Neural crest cell (in vitro differentiated cells): ENCODE results near the gene TTC27. TPM values are rescaled to one million over a fixed set of nuclear protein-coding genes. Genes with fewer than 3 reads are reported as not detected.

Experiments
- DNase-seq: peaks from one replicate; pipeline ENCODE4 v3.0.0; 2021; ENCODE audit warnings: low read depth, mixed read lengths, low spot score
- H3K27ac Mint-ChIP-seq: one replicate; pipeline ENCODE4 v1.8.0; 2021; ENCODE audit warnings: mild to moderate bottlenecking, mixed read lengths; ENCODE audit not compliant: unreplicated experiment
- H3K27me3 Mint-ChIP-seq: 2 replicates; pipeline ENCODE4 v1.8.0; 2021; ENCODE audit warnings: low read depth, mild to moderate bottlenecking, mixed read lengths
- H3K36me3 Mint-ChIP-seq: 2 replicates; pipeline ENCODE4 v1.8.0; 2021; ENCODE audit warnings: low read depth, mild to moderate bottlenecking, mixed read lengths
- H3K4me1 Mint-ChIP-seq: 2 replicates; pipeline ENCODE4 v1.8.0; 2021; ENCODE audit warnings: mixed read lengths
- H3K4me3 Mint-ChIP-seq: one replicate; pipeline ENCODE4 v1.8.0; 2021; ENCODE audit warnings: mild to moderate bottlenecking, mixed read lengths
- H3K9me3 Mint-ChIP-seq: 2 replicates; pipeline ENCODE4 v1.8.0; 2021; ENCODE audit warnings: mixed read lengths
- total RNA-seq: library from RNA; stranded (reverse); gene quantifications from 2 replicates; pipeline ENCODE4 v1.2.1, GENCODE V29; 2021
- TF ChIP-seq, protein P1 (sequence below): fragments of 200-600 bp; sonication (generic); conservative IDR thresholded peaks from 2 replicates; pipeline ENCODE4 v1.5.0; 2021; ENCODE audit warnings: antibody characterized with exemption, mild to moderate bottlenecking

TTC27 gene
- total RNA-seq, 1 donor from 2014 or later: 16.5 TPM

DNA sequence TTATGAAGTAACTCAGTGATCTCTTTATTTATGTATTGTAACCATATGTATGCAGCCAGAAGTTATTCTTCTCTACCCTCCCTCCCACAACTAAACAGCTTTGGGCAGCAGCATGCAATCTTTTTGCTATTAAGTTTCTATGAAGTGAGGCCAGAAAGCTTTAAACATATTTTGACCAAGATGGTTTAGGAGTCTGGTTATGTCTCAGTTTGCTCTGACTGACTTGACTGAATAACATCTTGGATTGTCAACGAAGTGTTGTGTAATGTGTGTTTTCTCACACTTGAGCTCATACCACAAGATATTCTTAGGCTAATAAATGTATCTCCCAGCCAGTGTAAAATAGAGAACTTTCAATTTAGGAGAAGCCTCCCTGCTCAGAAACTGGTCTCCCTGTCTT is 104.3 kb downstream of the TTC27 start:
- no peak overlapping the region for H3K27ac Mint-ChIP-seq
- H3K27me3 Mint-ChIP-seq: no peaks in the 10 kb centered on the region
- H3K36me3 Mint-ChIP-seq: peaks cover 2% of the 10 kb centered on the region
- peaks cover 9% of the 10 kb centered on the region for H3K4me1 Mint-ChIP-seq
- TF ChIP-seq, protein P1, sequence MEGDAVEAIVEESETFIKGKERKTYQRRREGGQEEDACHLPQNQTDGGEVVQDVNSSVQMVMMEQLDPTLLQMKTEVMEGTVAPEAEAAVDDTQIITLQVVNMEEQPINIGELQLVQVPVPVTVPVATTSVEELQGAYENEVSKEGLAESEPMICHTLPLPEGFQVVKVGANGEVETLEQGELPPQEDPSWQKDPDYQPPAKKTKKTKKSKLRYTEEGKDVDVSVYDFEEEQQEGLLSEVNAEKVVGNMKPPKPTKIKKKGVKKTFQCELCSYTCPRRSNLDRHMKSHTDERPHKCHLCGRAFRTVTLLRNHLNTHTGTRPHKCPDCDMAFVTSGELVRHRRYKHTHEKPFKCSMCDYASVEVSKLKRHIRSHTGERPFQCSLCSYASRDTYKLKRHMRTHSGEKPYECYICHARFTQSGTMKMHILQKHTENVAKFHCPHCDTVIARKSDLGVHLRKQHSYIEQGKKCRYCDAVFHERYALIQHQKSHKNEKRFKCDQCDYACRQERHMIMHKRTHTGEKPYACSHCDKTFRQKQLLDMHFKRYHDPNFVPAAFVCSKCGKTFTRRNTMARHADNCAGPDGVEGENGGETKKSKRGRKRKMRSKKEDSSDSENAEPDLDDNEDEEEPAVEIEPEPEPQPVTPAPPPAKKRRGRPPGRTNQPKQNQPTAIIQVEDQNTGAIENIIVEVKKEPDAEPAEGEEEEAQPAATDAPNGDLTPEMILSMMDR: no peak
- H3K4me3 Mint-ChIP-seq: no peak overlapping the region
- H3K9me3 Mint-ChIP-seq: no peaks in the 10 kb centered on the region
- no peak for DNase-seq

DNA sequence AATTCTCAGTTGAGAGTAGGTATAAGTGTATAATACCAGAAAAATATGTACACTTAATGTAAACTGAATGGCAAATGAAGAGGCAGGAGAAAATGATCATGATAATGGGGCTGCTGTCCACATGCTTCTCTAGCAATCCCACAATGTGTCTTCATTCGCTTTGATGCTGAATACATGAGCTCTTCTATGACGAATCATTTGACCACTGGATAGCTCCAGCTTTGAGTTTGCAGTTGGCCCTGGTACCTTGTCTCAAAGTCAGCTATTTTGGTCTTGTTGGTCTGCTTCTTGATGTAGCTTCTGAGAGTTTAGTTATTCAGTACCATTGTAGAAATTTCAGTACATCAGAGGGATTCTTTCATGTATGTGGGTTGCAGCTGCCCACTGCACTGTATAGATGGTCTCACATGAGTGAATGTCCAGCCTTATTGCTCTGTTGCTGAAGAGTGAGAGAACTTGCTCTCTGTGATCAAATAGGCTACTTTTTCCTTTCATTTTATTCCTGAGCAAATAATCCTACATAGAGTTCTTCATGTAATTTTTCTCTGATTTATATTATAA is 105.1 kb downstream of the TTC27 start:
- Mint-ChIP-seq H3K36me3 (peaks cover 2% of the 10 kb centered on the region), H3K27me3 (no peaks in the 10 kb centered on the region), H3K9me3 (no peaks in the 10 kb centered on the region), H3K27ac (no peak overlapping the region), H3K4me1 (peaks cover 9% of the 10 kb centered on the region), H3K4me3 (no peak overlapping the region)
- TF ChIP-seq, protein P1: no peak
- DNase-seq: no peak

DNA sequence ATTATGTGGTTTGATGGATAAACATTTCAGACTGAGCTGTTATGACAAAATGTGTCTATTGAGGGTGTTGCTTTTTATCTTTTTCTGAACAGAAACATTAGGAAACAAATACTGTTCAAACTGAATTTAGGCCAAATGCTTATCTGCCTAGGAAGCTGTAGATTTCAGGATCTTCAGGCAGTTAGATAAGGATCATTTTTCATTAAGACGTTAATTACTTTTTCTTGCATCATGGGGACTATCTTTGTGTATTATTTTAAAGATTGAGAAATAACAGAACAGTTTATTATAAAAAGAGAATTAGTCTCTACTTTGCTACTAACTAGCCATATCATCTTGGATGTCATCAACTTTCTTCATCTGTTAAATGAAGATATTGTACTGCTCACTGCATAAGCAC is 107.5 kb downstream of the TTC27 start:
- Mint-ChIP-seq H3K4me3 (no peak overlapping the region), H3K4me1 (peaks cover 5% of the 10 kb centered on the region), H3K27ac (no peak overlapping the region)

DNA sequence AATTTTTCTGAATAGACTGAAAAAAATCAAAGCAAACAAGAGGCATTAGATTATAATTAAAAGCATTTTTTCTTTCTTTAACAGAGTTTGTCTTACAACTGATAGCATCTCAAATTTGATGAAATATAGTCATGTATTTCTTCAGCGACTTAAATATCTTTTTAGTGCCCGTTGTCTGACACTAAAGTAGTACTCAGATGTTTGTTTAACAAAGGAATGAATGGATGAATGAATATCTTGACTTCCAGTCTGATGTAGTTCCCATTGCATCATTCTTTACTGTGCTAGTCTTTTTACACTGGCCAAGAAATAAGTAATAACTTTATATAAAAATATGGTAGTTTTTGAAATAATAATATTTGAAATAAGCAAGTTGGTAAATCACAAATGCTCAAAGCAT is 111.1 kb downstream of the TTC27 start:
- Mint-ChIP-seq H3K36me3 (no peaks in the 10 kb centered on the region), H3K4me1 (no peaks in the 10 kb centered on the region), H3K4me3 (no peak overlapping the region), H3K27ac (no peak overlapping the region), H3K27me3 (no peaks in the 10 kb centered on the region), H3K9me3 (no peaks in the 10 kb centered on the region)
- no peak for DNase-seq
- TF ChIP-seq, protein P1: no peak

More for the DNA sequence above, 107.5 kb downstream of the TTC27 start:
- Mint-ChIP-seq H3K27me3 (no peaks in the 10 kb centered on the region), H3K36me3 (no peaks in the 10 kb centered on the region), H3K9me3 (no peaks in the 10 kb centered on the region)
- TF ChIP-seq, protein P1: no peak
- DNase-seq: no peak

DNA sequence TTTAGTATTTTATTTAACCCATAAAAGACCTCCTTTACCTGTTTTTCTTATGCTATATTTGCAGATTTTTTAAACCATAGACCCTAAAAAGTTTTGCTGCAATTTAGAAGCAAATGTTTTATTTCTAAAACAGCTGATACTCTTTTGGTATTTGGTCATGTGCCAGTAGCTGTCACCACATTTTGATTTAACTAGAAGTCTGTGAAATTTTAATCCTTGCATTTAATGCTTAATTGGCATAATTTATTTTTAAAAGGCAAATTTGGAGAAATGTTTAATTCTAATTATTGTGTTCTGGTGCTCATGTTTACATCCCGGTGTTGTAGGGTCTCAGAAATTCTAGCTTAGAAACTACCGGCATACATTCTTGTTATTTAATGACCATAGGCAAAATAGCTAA is 111.8 kb downstream of the TTC27 start:
- H3K27ac Mint-ChIP-seq: no peak overlapping the region

More for the DNA sequence above, 111.8 kb downstream of the TTC27 start:
- Mint-ChIP-seq H3K4me3 (no peak overlapping the region), H3K9me3 (no peaks in the 10 kb centered on the region), H3K36me3 (no peaks in the 10 kb centered on the region), H3K4me1 (no peaks in the 10 kb centered on the region), H3K27me3 (no peaks in the 10 kb centered on the region)
- no peak for DNase-seq
- TF ChIP-seq, protein P1: no peak
